Esophagus squamous epithelium (tissue), 5 donors: ENCODE data around the gene GANAB. TPM values are rescaled to one million over a fixed set of nuclear protein-coding genes. Genes with fewer than 3 reads are reported as not detected.
"Not testable (repeated sequence)": the region's sequence is repeated elsewhere in the genome, so short reads cannot be mapped to it uniquely, and the experiment has no call there.

Experiments
- DNase-seq: peaks from one replicate; lab custom pipeline; 2025; lab: John Stamatoyannopoulos, UW
- H3K27ac ChIP-seq, 4 donors: fragments of 200-600 bp; sonication (generic); one replicate each; pipeline ENCODE4 v1.5.1; 2016 to 2019; ENCODE audit warnings: mild to moderate bottlenecking in 1 of 4
- H3K27me3 ChIP-seq, 4 donors: fragments of 200-600 bp; sonication (generic); 1 replicate in 3 of 4; 2 replicates in 1 of 4; pipeline versions ENCODE4 v1.5.1 to v1.6.0; 2017 to 2021; ENCODE audit warnings: antibody characterized with exemption in 1 of 4
- H3K36me3 ChIP-seq, 3 donors: fragments of 200-600 bp; sonication (generic); one replicate each; pipeline ENCODE4 v1.5.1; 2016 to 2019
- H3K4me1 ChIP-seq, 3 donors: fragments of 200-600 bp; sonication (generic); one replicate each; pipeline ENCODE4 v1.5.1; 2017 to 2019
- H3K4me3 ChIP-seq, 4 donors: fragments of 200-600 bp; sonication (generic); 1 replicate in 3 of 4; 2 replicates in 1 of 4; pipeline ENCODE4 v1.5.1; 2016 to 2019; ENCODE audit warnings: mild to moderate bottlenecking in 2 of 4, moderate library complexity in 1 of 4
- H3K9me3 ChIP-seq, 3 donors: fragments of 200-600 bp; sonication (generic); one replicate each; pipeline ENCODE4 v1.5.1; 2016 to 2019
- POLR2A ChIP-seq, 4 donors: fragments of 450-650 bp; IDR thresholded peaks; one replicate each; pipeline ENCODE4 v1.6.1; 2017; ENCODE audit warnings: antibody characterized with exemption in 4 of 4, mild to moderate bottlenecking in 4 of 4, moderate library complexity in 3 of 4
- WGBS, 2 donors: methylation state at CpG; one replicate each; pipeline ENCODE4 v1.1.5; 2018; 5-methylcytosine and 5-hydroxymethylcytosine counted together
- intact Hi-C: fragments of 100-400 bp; cut with DNase I; formaldehyde crosslinking; loops from one replicate; pipeline ENCODE4 v1.15.0; 2022
- total RNA-seq, 4 donors: library from RNA; depleted of rRNA; stranded (reverse); fragments of >200 nt; gene quantifications; one replicate each; pipeline ENCODE4 v1.1.0, GENCODE V29; 2016
- TF ChIP-seq, protein P1 (sequence below), 6 experiments: fragments of 450-650 bp in 4 of 6; fragments of 200-600 bp in 2 of 6; sonication (generic) in 2 of 6; IDR thresholded peaks; one replicate each; pipeline ENCODE4 v1.5.1; 2016 to 2019; ENCODE audit warnings: antibody characterized with exemption in 6 of 6, mild to moderate bottlenecking in 4 of 6, moderate library complexity in 4 of 6
- donor health status: DM: yes; HTN: yes; CAD: no.

Gene GANAB
- 10 to 100 TPM; 90.8 to 97.2 (median 95.0) TPM for total RNA-seq

DNA sequence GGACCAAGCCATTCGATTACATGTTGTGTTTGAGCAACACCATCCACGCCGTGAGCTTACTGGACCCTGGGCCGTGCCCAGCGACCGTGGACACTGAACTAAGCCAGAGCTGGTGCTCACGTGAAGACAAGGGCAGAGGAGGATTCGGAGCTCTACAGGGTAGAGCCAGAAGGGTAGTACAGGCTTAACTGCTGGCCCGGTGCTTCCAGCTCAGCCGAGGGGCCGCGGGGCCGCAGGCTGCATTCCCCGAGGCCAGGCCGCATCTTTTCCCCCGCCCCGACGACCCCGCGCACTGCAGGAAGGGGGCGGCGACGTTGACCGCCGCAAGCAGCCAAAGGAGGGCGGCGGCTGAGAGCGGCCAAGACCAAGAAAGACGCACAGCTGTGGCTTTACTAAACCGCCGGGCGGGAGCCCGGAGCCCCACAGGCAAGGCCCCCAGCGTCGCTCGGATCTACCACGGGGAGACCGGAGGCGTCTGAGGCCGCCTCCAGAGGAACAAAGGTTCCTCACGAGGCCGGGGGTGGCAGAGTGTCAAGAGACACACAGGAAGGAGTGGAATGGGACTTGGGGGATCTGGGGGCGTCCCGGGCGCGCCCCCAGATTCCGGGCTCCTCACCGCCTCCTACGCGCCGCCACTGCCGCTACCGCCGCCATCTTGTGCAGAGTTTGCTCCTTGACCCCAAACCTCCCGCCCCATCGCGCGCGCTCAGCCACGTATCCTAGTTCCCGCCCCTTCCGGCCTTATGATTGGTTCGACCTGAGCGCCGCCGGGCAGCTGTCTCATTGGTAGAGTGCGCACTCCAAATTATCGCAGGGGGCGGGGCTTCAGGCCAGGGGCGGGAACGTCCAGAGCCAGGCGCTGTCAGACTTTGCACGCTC, at the start of gene GANAB:
Gene GANAB (minus strand): TSS at position 668 of the 879 bp plus-strand sequence. CDS start 14 bp downstream, at position 654.
- H3K4me3 ChIP-seq = peak within 1 kb of the TSS; percentile 76 to 96 (median 94)
- no peaks in the 10 kb centered on the region for H3K9me3 ChIP-seq
- peak; percentile 98 for DNase-seq
- WGBS, 2 donors = 0% methylated on average over 11 to 37 of the region's 73 CpGs
- H3K4me1 ChIP-seq = peaks cover 18 to 44% (median 20%) of the 10 kb centered on the region in 3 donors
- H3K27me3 ChIP-seq = no peaks in the 10 kb centered on the region
- intact Hi-C loops = no loop called here
- H3K36me3 ChIP-seq = peaks cover 0 to 67% (median 30%) of the 10 kb centered on the region in 3 donors
- H3K27ac ChIP-seq = peak within 1 kb of the TSS; percentile 92 to 96 (median 94)
- TF ChIP-seq, protein P1, sequence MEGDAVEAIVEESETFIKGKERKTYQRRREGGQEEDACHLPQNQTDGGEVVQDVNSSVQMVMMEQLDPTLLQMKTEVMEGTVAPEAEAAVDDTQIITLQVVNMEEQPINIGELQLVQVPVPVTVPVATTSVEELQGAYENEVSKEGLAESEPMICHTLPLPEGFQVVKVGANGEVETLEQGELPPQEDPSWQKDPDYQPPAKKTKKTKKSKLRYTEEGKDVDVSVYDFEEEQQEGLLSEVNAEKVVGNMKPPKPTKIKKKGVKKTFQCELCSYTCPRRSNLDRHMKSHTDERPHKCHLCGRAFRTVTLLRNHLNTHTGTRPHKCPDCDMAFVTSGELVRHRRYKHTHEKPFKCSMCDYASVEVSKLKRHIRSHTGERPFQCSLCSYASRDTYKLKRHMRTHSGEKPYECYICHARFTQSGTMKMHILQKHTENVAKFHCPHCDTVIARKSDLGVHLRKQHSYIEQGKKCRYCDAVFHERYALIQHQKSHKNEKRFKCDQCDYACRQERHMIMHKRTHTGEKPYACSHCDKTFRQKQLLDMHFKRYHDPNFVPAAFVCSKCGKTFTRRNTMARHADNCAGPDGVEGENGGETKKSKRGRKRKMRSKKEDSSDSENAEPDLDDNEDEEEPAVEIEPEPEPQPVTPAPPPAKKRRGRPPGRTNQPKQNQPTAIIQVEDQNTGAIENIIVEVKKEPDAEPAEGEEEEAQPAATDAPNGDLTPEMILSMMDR (IDR thresholded peaks at IDR 0.05) = no peak
- TF ChIP-seq POLR2A (IDR thresholded peaks at IDR 0.05) = peak in 3 of 4 donors; percentile 71 to 82 (median 74)

DNA sequence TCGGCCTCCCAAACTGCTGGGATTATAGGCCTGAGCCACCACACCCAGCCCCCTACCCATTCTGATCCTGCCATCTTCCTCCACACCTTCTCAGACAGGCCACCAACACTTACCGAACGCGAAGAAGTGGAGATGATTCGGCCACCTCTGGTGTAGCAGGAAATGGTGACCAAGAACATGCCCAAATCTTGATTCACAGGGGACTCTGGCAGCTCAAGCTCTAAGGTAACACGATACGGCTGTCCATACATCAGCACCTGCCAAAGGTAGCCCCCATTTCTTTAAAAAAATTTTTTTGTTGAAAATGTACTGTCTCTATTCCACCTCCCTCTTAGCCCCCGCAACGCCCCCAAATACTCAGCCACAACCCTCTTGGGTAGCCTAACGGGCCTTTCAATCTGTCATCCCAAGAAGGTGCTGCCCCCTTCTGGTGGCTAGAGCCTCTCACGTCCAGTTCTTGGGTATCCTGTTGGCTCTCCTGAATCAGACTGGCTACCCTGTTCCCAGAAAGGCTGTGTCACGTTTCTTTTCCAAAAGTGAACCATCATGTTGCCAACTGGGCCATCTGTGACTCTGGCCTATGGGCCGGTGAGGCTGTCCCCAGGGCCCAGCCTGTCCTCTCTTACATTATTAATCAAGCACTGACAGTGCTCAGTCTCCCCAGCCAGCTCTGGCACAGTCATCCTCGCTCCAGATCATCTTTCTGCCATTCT, 48.2 kb upstream of the GANAB start:
- DNase-seq = no peak
- no peak for TF ChIP-seq POLR2A (IDR thresholded peaks at IDR 0.05)
- TF ChIP-seq, protein P1 (IDR thresholded peaks at IDR 0.05) = peak; percentile 62 to 82 (median 72)

GRCh38 chr11:62693624-62694023, 47.2 kb upstream of the GANAB start:
- intact Hi-C loops, DNase-seq, H3K9me3 ChIP-seq, H3K4me3 ChIP-seq, H3K27me3 ChIP-seq: not testable (repeated sequence)
- Histone ChIP-seq H3K4me1 (peaks cover 0 to 45% (median 17%) of the 10 kb centered on the region in 3 donors), H3K36me3 (peaks cover 8 to 47% (median 9%) of the 10 kb centered on the region in 3 donors), H3K27ac (peak overlapping the region in 3 of 4 donors; percentile 3 to 55 (median 25))
- 36 to 58% methylated on average over 4 of the region's 4 CpGs for WGBS, 2 donors

More for the DNA sequence above, 48.2 kb upstream of the GANAB start:
- WGBS, 2 donors = 34 to 55% methylated on average over 10 to 13 of the region's 14 CpGs
- Histone ChIP-seq H3K9me3 (no peaks in the 10 kb centered on the region), H3K36me3 (peaks cover 8 to 54% (median 9%) of the 10 kb centered on the region in 3 donors), H3K27ac (peak overlapping the region in 1 of 4 donors; percentile 25), H3K4me1 (peaks cover 0 to 36% (median 17%) of the 10 kb centered on the region in 3 donors), H3K27me3 (no peaks in the 10 kb centered on the region), H3K4me3 (no peak overlapping the region)
- intact Hi-C loops = no loop called here

GRCh38 chr11:62689421-62690183, 43.2 kb upstream of the GANAB start, which contains the start of gene LRRN4CL:
Gene LRRN4CL, minus strand, starts transcription at chr11:62689530. Its CDS starts 1,022 bp downstream, at chr11:62688508.
- Histone ChIP-seq H3K27me3 (peaks cover 0 to 10% (median 0%) of the 10 kb centered on the region in 4 donors), H3K4me3 (peak within 1 kb of the TSS in 3 of 4 donors; percentile 26 to 58 (median 36)), H3K9me3 (no peaks in the 10 kb centered on the region), H3K27ac (peak within 1 kb of the TSS; percentile 40 to 87 (median 65)), H3K4me1 (peaks cover 0 to 51% (median 13%) of the 10 kb centered on the region in 3 donors), H3K36me3 (peaks cover 8 to 35% (median 9%) of the 10 kb centered on the region in 3 donors)
- WGBS, 2 donors = 29 to 34% methylated on average over 8 to 9 of the region's 11 CpGs
- intact Hi-C loops = no loop called here
- DNase-seq = no peak
- TF ChIP-seq, protein P1 (IDR thresholded peaks at IDR 0.05) = no peak
- TF ChIP-seq POLR2A (IDR thresholded peaks at IDR 0.05) = peak in 2 of 4 donors; percentile 34 to 43

- no peak for DNase-seq
- H3K27ac ChIP-seq = peak overlapping the region in 3 of 4 donors; percentile 55 to 75 (median 70)
- H3K4me3 ChIP-seq = peak overlapping the region in 3 of 4 donors; percentile 26 to 58 (median 36)
- intact Hi-C loops = no loop called here
- no peaks in the 10 kb centered on the region for H3K9me3 ChIP-seq
- WGBS, 2 donors = 30 to 31% methylated on average over 1 of the region's 1 CpG
- H3K27me3 ChIP-seq = peaks cover 0 to 10% (median 0%) of the 10 kb centered on the region in 4 donors
- TF ChIP-seq POLR2A (IDR thresholded peaks at IDR 0.05) = no peak
- H3K36me3 ChIP-seq = peaks cover 8 to 35% (median 9%) of the 10 kb centered on the region in 3 donors
- H3K4me1 ChIP-seq = peaks cover 0 to 40% (median 8%) of the 10 kb centered on the region in 3 donors
Observed at GRCh38 chr11:62688491-62688890, 42.1 kb upstream of the GANAB start.
